Progenitor cell of endocrine pancreas (in vitro differentiated cells): ENCODE results near the gene SYCN. TPM values are rescaled to one million over a fixed set of nuclear protein-coding genes. Genes with fewer than 3 reads are reported as not detected.

Experiments
- DNase-seq: peaks from one replicate; pipeline ENCODE4 v3.0.0; 2021; ENCODE audit warnings: low spot score; ENCODE audit not compliant: unreplicated experiment
- H3K27ac Mint-ChIP-seq: 2 replicates; pipeline ENCODE4 v1.8.0; 2021; ENCODE audit warnings: mild to moderate bottlenecking, moderate library complexity, mixed read lengths
- H3K27me3 Mint-ChIP-seq: 2 replicates; pipeline ENCODE4 v1.8.0; 2021; ENCODE audit warnings: mixed read lengths
- H3K36me3 Mint-ChIP-seq: 2 replicates; pipeline ENCODE4 v1.8.0; 2022; ENCODE audit warnings: mixed read lengths; ENCODE audit not compliant: insufficient read depth
- H3K4me1 Mint-ChIP-seq: 2 replicates; pipeline ENCODE4 v1.8.0; 2021; ENCODE audit warnings: low read depth, mixed read lengths
- H3K4me3 Mint-ChIP-seq: 2 replicates; pipeline ENCODE4 v1.8.0; 2021; ENCODE audit warnings: low read depth, mild to moderate bottlenecking, moderate library complexity, mixed read lengths
- H3K9me3 Mint-ChIP-seq: 2 replicates; pipeline ENCODE4 v1.8.0; 2021; ENCODE audit warnings: low read depth, mixed read lengths
- CTCF ChIP-seq: fragments of 200-600 bp; sonication (generic); IDR thresholded peaks from one replicate; pipeline ENCODE4 v1.5.0; 2021; ENCODE audit warnings: antibody characterized with exemption, mild to moderate bottlenecking; ENCODE audit not compliant: unreplicated experiment
- total RNA-seq: library from RNA; stranded (reverse); gene quantifications from 2 replicates; pipeline ENCODE4 v1.2.1, GENCODE V29; 2021

SYCN gene
- total RNA-seq, 1 donor from 2014 or later = not detected

GRCh38 chr19:39177736-39178135, 26.3 kb downstream of the SYCN start:
- no peak for TF ChIP-seq CTCF
- DNase-seq = no peak
- no peak overlapping the region for H3K27ac Mint-ChIP-seq
- H3K36me3 Mint-ChIP-seq = peaks cover 10% of the 10 kb centered on the region
- H3K4me3 Mint-ChIP-seq = no peak overlapping the region
- H3K4me1 Mint-ChIP-seq = peaks cover 7% of the 10 kb centered on the region
- no peaks in the 10 kb centered on the region for H3K9me3 Mint-ChIP-seq
- H3K27me3 Mint-ChIP-seq = no peaks in the 10 kb centered on the region

DNA sequence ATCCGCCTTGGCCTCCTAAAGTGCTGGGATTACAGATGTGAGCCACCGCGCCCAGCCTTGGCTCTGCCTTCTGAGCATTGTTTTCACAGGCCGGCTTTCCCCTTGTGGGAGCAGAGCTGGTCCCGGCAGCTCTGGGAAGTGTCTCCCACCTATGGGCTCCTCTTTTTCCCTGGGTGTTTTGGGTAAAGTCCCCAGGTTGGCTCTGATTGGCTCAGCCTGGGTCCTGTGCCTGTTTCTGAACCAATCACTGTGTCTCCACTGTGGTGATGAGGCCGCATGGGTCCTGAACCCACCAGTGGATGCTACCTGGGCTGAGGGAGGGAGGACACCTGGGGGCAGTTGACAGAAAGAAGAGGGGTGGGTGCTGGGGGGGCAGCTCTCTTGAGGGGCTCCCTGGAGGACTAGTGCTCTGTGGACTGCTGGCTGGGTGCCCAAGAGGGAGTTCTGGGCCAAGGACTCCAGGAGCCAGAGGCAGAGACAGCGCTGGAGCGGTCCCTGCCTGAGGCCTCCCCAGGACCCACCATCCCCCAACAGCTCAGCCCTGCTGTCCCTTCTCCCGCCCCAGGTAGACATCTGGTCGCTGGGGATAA, 26.9 kb downstream of the SYCN start:
- Mint-ChIP-seq H3K4me3 (no peak overlapping the region), H3K9me3 (no peaks in the 10 kb centered on the region), H3K27me3 (no peaks in the 10 kb centered on the region), H3K4me1 (peaks cover 6% of the 10 kb centered on the region), H3K27ac (no peak overlapping the region), H3K36me3 (peaks cover 10% of the 10 kb centered on the region)
- no peak for TF ChIP-seq CTCF
- no peak for DNase-seq

GRCh38 chr19:39175564-39175963, 28.5 kb downstream of the SYCN start:
- Mint-ChIP-seq H3K27ac (peak overlapping the region; percentile 59), H3K27me3 (no peaks in the 10 kb centered on the region), H3K36me3 (peaks cover 6% of the 10 kb centered on the region), H3K4me3 (no peak overlapping the region), H3K4me1 (no peaks in the 10 kb centered on the region), H3K9me3 (no peaks in the 10 kb centered on the region)
- DNase-seq = no peak
- TF ChIP-seq CTCF = no peak

DNA sequence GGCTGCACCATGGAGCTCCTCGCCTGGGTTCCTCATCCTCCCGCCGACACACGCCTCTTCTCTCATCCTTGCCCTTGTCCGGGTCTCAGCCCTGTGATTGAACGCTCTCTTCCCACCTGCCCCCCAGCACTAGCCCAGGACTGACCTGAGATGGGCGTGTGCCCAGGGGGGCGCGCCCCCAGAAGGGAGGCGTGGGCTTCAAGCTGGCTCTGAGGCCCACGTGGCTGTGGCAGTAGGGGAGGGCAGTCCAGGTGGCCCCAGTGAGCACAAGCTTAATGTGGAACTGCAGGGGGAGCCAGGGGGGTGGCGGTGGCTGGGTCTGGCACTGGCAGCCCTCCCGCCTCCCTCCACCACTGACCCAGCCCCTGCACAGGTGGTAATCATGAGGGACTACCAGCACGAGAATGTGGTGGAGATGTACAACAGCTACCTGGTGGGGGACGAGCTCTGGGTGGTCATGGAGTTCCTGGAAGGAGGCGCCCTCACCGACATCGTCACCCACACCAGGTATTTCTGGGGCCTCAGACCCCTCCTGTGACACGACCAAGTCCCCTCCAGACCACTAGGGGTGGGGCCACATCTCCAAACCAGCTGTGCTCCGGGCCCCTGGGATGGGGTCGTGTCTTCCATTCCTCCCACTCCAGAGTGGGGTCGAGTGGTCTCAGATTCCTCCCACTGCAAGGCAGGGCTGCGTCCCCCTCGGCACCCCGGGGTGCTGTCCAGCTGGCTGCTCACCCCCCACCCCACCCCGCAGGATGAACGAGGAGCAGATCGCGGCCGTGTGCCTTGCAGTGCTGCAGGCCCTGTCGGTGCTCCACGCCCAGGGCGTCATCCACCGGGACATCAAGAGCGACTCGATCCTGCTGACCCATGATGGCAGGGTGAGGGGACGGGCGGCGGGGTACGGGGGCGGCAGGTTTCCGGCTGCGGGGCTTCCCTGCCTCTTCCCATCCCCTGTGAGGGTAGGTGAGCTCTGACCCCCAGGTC, 29.2 kb downstream of the SYCN start:
- no peak for TF ChIP-seq CTCF
- no peaks in the 10 kb centered on the region for H3K9me3 Mint-ChIP-seq
- no peak for DNase-seq
- peaks cover 6% of the 10 kb centered on the region for H3K36me3 Mint-ChIP-seq
- H3K4me3 Mint-ChIP-seq = no peak overlapping the region
- peak overlapping the region; percentile 56 for H3K27ac Mint-ChIP-seq
- H3K27me3 Mint-ChIP-seq = no peaks in the 10 kb centered on the region
- H3K4me1 Mint-ChIP-seq = no peaks in the 10 kb centered on the region

- Mint-ChIP-seq H3K4me1 (no peaks in the 10 kb centered on the region), H3K4me3 (no peak overlapping the region)
- TF ChIP-seq CTCF = no peak
Observed at GRCh38 chr19:39174142-39174541, 29.9 kb downstream of the SYCN start.

More at GRCh38 chr19:39174142-39174541, 29.9 kb downstream of the SYCN start:
- Mint-ChIP-seq H3K27ac (no peak overlapping the region), H3K36me3 (peaks cover 6% of the 10 kb centered on the region), H3K9me3 (no peaks in the 10 kb centered on the region), H3K27me3 (no peaks in the 10 kb centered on the region)
- DNase-seq = no peak
